Measurements from ENCODE around the gene NHERF2.

- TF ChIP-seq CTCF (conservative IDR thresholded peaks at IDR 0.05; ENCODE audit: low read length) = no peak
- TF ChIP-seq EZH2phosphoT487 (IDR thresholded peaks at IDR 0.05; ENCODE audit: borderline replicate concordance) = no peak
These were observed 49.6 kb downstream of the NHERF2 start for GRCh38 chr16:2076072-2076865.

All from Loucy (cell line).